IMR-90 (cell line): ENCODE data around the gene CELSR1. TPM values are rescaled to one million over a fixed set of nuclear protein-coding genes. Genes with fewer than 3 reads are reported as not detected.
A peak's percentile ranks its signal among the peaks of the same experiment; 100 is the strongest.

Source experiments
- ATAC-seq: fragments of 200-7000 bp; cut with Tn5 transposase; 2 replicates; pipeline ENCODE4 v1.9.1; 2020; ENCODE audit warnings: low read depth, mild to moderate bottlenecking, moderate library complexity
- BruUV-seq: library from RNA; stranded (reverse); fragments of 400-500 nt; replicated peaks from 2 replicates; lab custom pipeline; 2021; lab: Mats Ljungman, UMichigan
- CTCF ChIA-PET: fragments of 300-600 bp; formaldehyde crosslinking; extraction: SDS; loops from one replicate; lab custom pipeline; 2021; ENCODE audit warnings: antibody characterized with exemption; lab: Yijun Ruan, JAX
- POLR2A ChIA-PET: fragments of 300-600 bp; sonication (Branson Sonifier 250); formaldehyde crosslinking; loops from one replicate; lab custom pipeline; 2022; ENCODE audit warnings: antibody characterized with exemption; ENCODE audit not compliant: unreplicated experiment; lab: Charles Lee
- DNase-seq: peaks from one replicate; pipeline ENCODE4 v3.0.0; 2013
- H2AFZ ChIP-seq: replicated peaks from 2 replicates; pipeline ENCODE3; 2013; ENCODE audit warnings: low read length, mild to moderate bottlenecking; ENCODE audit not compliant: poor library complexity
- H2AK5ac ChIP-seq: 2 replicates; pipeline ENCODE4 v1.6.1; 2013; ENCODE audit warnings: low read depth, low read length, inconsistent platforms
- H2AK9ac ChIP-seq: replicated peaks from 2 replicates; pipeline ENCODE3; 2013; ENCODE audit warnings: mild to moderate bottlenecking, low read depth, low read length, moderate library complexity; ENCODE audit not compliant: poor library complexity
- H2BK120ac ChIP-seq: 2 replicates; pipeline ENCODE4 v1.6.1; 2013; ENCODE audit warnings: low read depth, low read length, inconsistent platforms
- H2BK15ac ChIP-seq: 3 replicates; pipeline ENCODE4 v1.6.1; 2013; ENCODE audit warnings: low read depth, low read length, inconsistent platforms
- H2BK20ac ChIP-seq: 2 replicates; pipeline ENCODE4 v1.6.1; 2013; ENCODE audit warnings: low read depth, mild to moderate bottlenecking, inconsistent platforms, low read length, moderate library complexity
- H2BK5ac ChIP-seq: 2 replicates; pipeline ENCODE4 v1.6.1; 2013; ENCODE audit warnings: mild to moderate bottlenecking, low read depth, low read length, inconsistent platforms; ENCODE audit not compliant: poor library complexity, severe bottlenecking
- H3K14ac ChIP-seq: replicated peaks from 2 replicates; pipeline ENCODE4 v1.6.1; 2013; ENCODE audit warnings: low read depth, low read length, inconsistent platforms
- H3K18ac ChIP-seq: 2 replicates; pipeline ENCODE4 v1.6.1; 2013; ENCODE audit warnings: low read depth, low read length, control low read depth
- H3K23ac ChIP-seq: 2 replicates; pipeline ENCODE4 v1.6.1; 2013; ENCODE audit warnings: low read depth, low read length, inconsistent platforms
- H3K27ac ChIP-seq: 2 replicates; pipeline ENCODE4 v1.5.1; 2013; ENCODE audit warnings: mild to moderate bottlenecking, control low read depth, low read length; ENCODE audit not compliant: insufficient read depth
- H3K27me3 ChIP-seq: 2 replicates; pipeline ENCODE4 v1.6.1; 2013; ENCODE audit warnings: low read length; ENCODE audit not compliant: control insufficient read depth, insufficient read depth
- H3K36me3 ChIP-seq: 2 replicates; pipeline ENCODE4 v1.6.1; 2013; ENCODE audit warnings: low read length, mixed read lengths; ENCODE audit not compliant: control insufficient read depth, insufficient read depth
- H3K4ac ChIP-seq: 2 replicates; pipeline ENCODE4 v1.6.1; 2013; ENCODE audit warnings: low read depth, low read length, inconsistent platforms
- H3K4me1 ChIP-seq: 2 replicates; pipeline ENCODE4 v1.6.1; 2013; ENCODE audit warnings: low read length, mixed read lengths; ENCODE audit not compliant: control insufficient read depth, insufficient read depth
- H3K4me2 ChIP-seq: 2 replicates; pipeline ENCODE4 v1.6.1; 2013; ENCODE audit warnings: low read depth, mild to moderate bottlenecking, control low read depth, low read length, moderate library complexity
- H3K4me3 ChIP-seq: 2 replicates; pipeline ENCODE4 v1.5.1; 2013; ENCODE audit warnings: low read depth, mild to moderate bottlenecking, control low read depth, low read length, moderate library complexity; ENCODE audit not compliant: insufficient read depth
- H3K56ac ChIP-seq: 2 replicates; pipeline ENCODE4 v1.6.1; 2013; ENCODE audit warnings: low read length, inconsistent platforms; ENCODE audit not compliant: insufficient read depth; ENCODE audit errors: extremely low read depth
- H3K79me1 ChIP-seq, 2 experiments: 2 replicates each; pipeline ENCODE4 v1.6.1; 2013; ENCODE audit warnings: low read length in 2 of 2, inconsistent platforms in 1 of 2, low read depth in 1 of 2
- H3K9ac ChIP-seq: 2 replicates; pipeline ENCODE4 v1.6.1; 2013; ENCODE audit warnings: low read depth, low read length, control low read depth
- H3K9me1 ChIP-seq: 2 replicates; pipeline ENCODE4 v1.6.1; 2013; ENCODE audit warnings: low read length, inconsistent platforms; ENCODE audit not compliant: insufficient read depth
- H3K9me3 ChIP-seq: 2 replicates; pipeline ENCODE4 v1.6.1; 2013; ENCODE audit warnings: low read length; ENCODE audit not compliant: control insufficient read depth, insufficient read depth
- H4K20me1 ChIP-seq: 2 replicates; pipeline ENCODE4 v1.6.1; 2013; ENCODE audit warnings: low read length, inconsistent platforms; ENCODE audit not compliant: insufficient read depth
- H4K5ac ChIP-seq: 2 replicates; pipeline ENCODE4 v1.6.1; 2013; ENCODE audit warnings: mild to moderate bottlenecking, low read depth, low read length, control low read depth
- H4K8ac ChIP-seq, 2 experiments: 2 replicates each; pipeline ENCODE4 v1.6.1; 2013; ENCODE audit warnings: low read depth in 2 of 2, low read length in 2 of 2, control low read depth in 1 of 2, inconsistent platforms in 1 of 2
- H4K91ac ChIP-seq: 2 replicates; pipeline ENCODE4 v1.6.1; 2013; ENCODE audit warnings: low read depth, low read length, inconsistent platforms; ENCODE audit not compliant: insufficient read depth
- BHLHE40 ChIP-seq: fragments of 150-350 bp; IDR thresholded peaks from 2 replicates; pipeline ENCODE4 v1.6.1; 2016; ENCODE audit warnings: mild to moderate bottlenecking, low read depth, low read length
- CEBPB ChIP-seq: IDR thresholded peaks from 2 replicates; pipeline ENCODE4 v1.6.1; 2012; ENCODE audit warnings: low read depth, low read length, improper control_type of control experiment
- CHD1 ChIP-seq: IDR thresholded peaks from 2 replicates; pipeline ENCODE4 v1.6.1; 2012; ENCODE audit warnings: low read depth, low read length, improper control_type of control experiment
- CTCF ChIP-seq: conservative IDR thresholded peaks from 2 replicates; pipeline ENCODE4 v1.5.1; 2012; ENCODE audit warnings: mild to moderate bottlenecking, low read depth, low read length, improper control_type of control experiment
- FOS ChIP-seq: fragments of 150-350 bp; IDR thresholded peaks from 2 replicates; pipeline ENCODE4 v1.6.1; 2016; ENCODE audit warnings: low read depth, low read length
- MAFK ChIP-seq: IDR thresholded peaks from 2 replicates; pipeline ENCODE4 v1.6.1; 2012; ENCODE audit warnings: low read depth, low read length, improper control_type of control experiment
- MXI1 ChIP-seq: IDR thresholded peaks from 2 replicates; pipeline ENCODE4 v1.6.1; 2012; ENCODE audit warnings: low read depth, mild to moderate bottlenecking, low read length, moderate library complexity, borderline replicate concordance
- NFE2L2 ChIP-seq: fragments of 150-350 bp; IDR thresholded peaks from 2 replicates; pipeline ENCODE4 v1.6.1; 2016; ENCODE audit warnings: low read depth, mild to moderate bottlenecking, low read length
- RAD21 ChIP-seq: IDR thresholded peaks from 2 replicates; pipeline ENCODE4 v1.6.1; 2012; ENCODE audit warnings: low read length, improper control_type of control experiment
- RCOR1 ChIP-seq: IDR thresholded peaks from 2 replicates; pipeline ENCODE4 v1.6.1; 2012; ENCODE audit warnings: mild to moderate bottlenecking, low read length, improper control_type of control experiment; ENCODE audit not compliant: insufficient replicate concordance
- RFX5 ChIP-seq: IDR thresholded peaks from 2 replicates; pipeline ENCODE4 v1.8.0; 2012; ENCODE audit warnings: low read depth, mild to moderate bottlenecking, low read length, moderate library complexity
- SMC3 ChIP-seq: fragments of 150-350 bp; IDR thresholded peaks from 2 replicates; pipeline ENCODE4 v1.6.1; 2016; ENCODE audit warnings: low read depth, mild to moderate bottlenecking, antibody characterized with exemption, low read length, moderate library complexity
- WGBS, 2 experiments: methylation state at CpG; one replicate each; pipeline versions ENCODE4 v1.1.5 to v1.1.7; 2013; ENCODE audit warnings: missing lambda C conversion rate in 2 of 2; ENCODE audit not compliant: insufficient read length in 1 of 2; ENCODE audit errors: extremely low coverage in 2 of 2; 5-methylcytosine and 5-hydroxymethylcytosine counted together
- dilution Hi-C: fragments of 300-500 bp; cut with HindIII; formaldehyde crosslinking; loops from one replicate; pipeline ENCODE4 v1.14.3; 2018; ENCODE audit warnings: low sequenced_read_pairs; ENCODE audit not compliant: unreplicated experiment
- in situ Hi-C: fragments of 300-500 bp; cut with MboI; formaldehyde crosslinking; loops from 3 replicates; pipeline ENCODE4 v1.14.3; 2019; ENCODE audit warnings: low sequenced_read_pairs, inconsistent platforms, mixed read lengths
- intact Hi-C: fragments of 100-400 bp; cut with micrococcal nuclease; formaldehyde crosslinking; loops from 2 replicates; pipeline ENCODE4 v1.10.0; 2022
- polyA plus RNA-seq, 3 experiments: library from polyadenylated mRNA; depleted of rRNA; stranded (reverse); fragments of >200 nt; gene quantifications; 2 replicates each; pipeline ENCODE4 v1.2.3, GENCODE V29; 2012; ENCODE audit warnings: low replicate concordance in 1 of 3
- total RNA-seq: library from RNA; depleted of rRNA; stranded (reverse); fragments of >200 nt; gene quantifications from 2 replicates; pipeline ENCODE4 v1.2.3, GENCODE V29; 2012
- TF ChIP-seq, protein P1 (sequence below): fragments of 150-350 bp; IDR thresholded peaks from 2 replicates; pipeline ENCODE4 v1.6.1; 2017; ENCODE audit warnings: mild to moderate bottlenecking, antibody characterized with exemption, low read length, low read depth

The CELSR1 gene
- total and polyA plus RNA-seq, 2 of the 4 experiments (the other 2 are of a cell fraction) = 0.36 to 0.82 TPM

DNA sequence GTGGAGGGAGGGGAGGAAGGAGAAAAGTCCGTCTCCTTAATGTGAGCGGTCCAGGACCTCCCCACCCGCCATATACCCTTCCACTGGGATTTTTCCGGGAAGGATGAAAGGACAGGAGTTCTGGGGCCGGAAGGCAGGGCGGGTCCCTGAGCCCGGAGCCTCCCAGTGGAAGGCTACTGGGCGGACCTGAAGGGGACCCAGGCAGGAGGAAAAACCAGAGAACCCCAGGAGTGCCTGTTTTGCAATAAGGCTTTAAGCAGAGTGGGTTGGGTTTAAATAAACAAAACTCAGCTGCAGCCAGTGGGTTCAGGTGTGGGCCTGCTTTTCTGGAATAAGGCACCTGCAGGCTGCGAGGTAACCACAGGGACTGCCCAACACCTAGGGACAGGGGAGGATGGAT is 1.7 kb upstream of the CELSR1 start:
- H3K9me1 ChIP-seq = no peaks in the 10 kb centered on the region
- no peak overlapping the region for H3K4me3 ChIP-seq
- no peak overlapping the region for H2AK5ac ChIP-seq
- no peak overlapping the region for H2BK120ac ChIP-seq
- H4K5ac ChIP-seq = no peak overlapping the region
- H3K4ac ChIP-seq = no peak overlapping the region
- POLR2A ChIA-PET = no interaction called here
- intact Hi-C loops (no loop called here), in situ Hi-C loops (loop anchor here (25.0 kb wide), 1 partner anchor 402 kb away; no protein-coding TSS in a partner anchor), dilution Hi-C loops (no loop called here)
- no peak overlapping the region for H2BK5ac ChIP-seq
- H3K9me3 ChIP-seq = peaks cover 17% of the 10 kb centered on the region
- H3K23ac ChIP-seq = no peak overlapping the region
- no peak overlapping the region for H2BK20ac ChIP-seq
- no peaks in the 10 kb centered on the region for H3K79me1 ChIP-seq
- no peak overlapping the region for H4K8ac ChIP-seq
- H3K4me2 ChIP-seq = no peak overlapping the region
- TF ChIP-seq RCOR1 (no peak), RFX5 (no peak), MXI1 (no peak), CHD1 (no peak), CEBPB (no peak), SMC3 (no peak), FOS (no peak), CTCF (no peak), NFE2L2 (no peak), RAD21 (no peak), MAFK (no peak), BHLHE40 (no peak)
- TF ChIP-seq, protein P1, sequence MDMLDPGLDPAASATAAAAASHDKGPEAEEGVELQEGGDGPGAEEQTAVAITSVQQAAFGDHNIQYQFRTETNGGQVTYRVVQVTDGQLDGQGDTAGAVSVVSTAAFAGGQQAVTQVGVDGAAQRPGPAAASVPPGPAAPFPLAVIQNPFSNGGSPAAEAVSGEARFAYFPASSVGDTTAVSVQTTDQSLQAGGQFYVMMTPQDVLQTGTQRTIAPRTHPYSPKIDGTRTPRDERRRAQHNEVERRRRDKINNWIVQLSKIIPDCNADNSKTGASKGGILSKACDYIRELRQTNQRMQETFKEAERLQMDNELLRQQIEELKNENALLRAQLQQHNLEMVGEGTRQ = no peak
- 86% methylated on average over 4 of the region's 9 CpGs; no CpG with 5 or more reads in 1 of the 2 experiments for WGBS, 2 experiments
- H3K36me3 ChIP-seq = no peaks in the 10 kb centered on the region
- no peak overlapping the region for H2AK9ac ChIP-seq
- no peak for DNase-seq
- H2BK15ac ChIP-seq = no peak overlapping the region
- H3K56ac ChIP-seq = no peak overlapping the region
- H4K91ac ChIP-seq = no peak overlapping the region
- H3K14ac ChIP-seq = no peak overlapping the region
- H3K9ac ChIP-seq = no peak overlapping the region
- BruUV-seq = no TSS peak
- H3K27me3 ChIP-seq = peaks cover 42% of the 10 kb centered on the region
- CTCF ChIA-PET = interaction anchor here (1.7 to 2.0 kb wide), 2 partner anchors 8 to 171 kb away, joined by 4 to 6 read pairs; no protein-coding TSS in a partner anchor
- H3K18ac ChIP-seq = no peak overlapping the region
- no peaks in the 10 kb centered on the region for H4K20me1 ChIP-seq
- no peak overlapping the region for H3K27ac ChIP-seq
- ATAC-seq = no peak
- H3K4me1 ChIP-seq = peaks cover 3% of the 10 kb centered on the region; the same call in 1 of the 2 replicates
- peak overlapping the region; percentile 19 for H2AFZ ChIP-seq
